GM21717 (cell line): Measurements from ENCODE around the gene TECPR2.

Experiments used
- ATAC-seq: cut with Tn5 transposase; IDR thresholded peaks from one replicate; pipeline ENCODE4 v1.9.1; 2021; ENCODE audit warnings: mild to moderate bottlenecking, moderate library complexity; ENCODE audit not compliant: unreplicated experiment

Gene TECPR2

GRCh38 chr14:102461490-102462338 is 99.0 kb downstream of the TECPR2 start:
- no peak for ATAC-seq

GRCh38 chr14:102462391-102462790 is 99.7 kb downstream of the TECPR2 start:
- ATAC-seq, result no peak

- no peak for ATAC-seq
Measured at GRCh38 chr14:102464006-102464405, 101.3 kb downstream of the TECPR2 start.

GRCh38 chr14:102464846-102465341 is 102.2 kb downstream of the TECPR2 start:
- ATAC-seq, result no peak

- ATAC-seq, result no peak
Measured at GRCh38 chr14:102469261-102469660, 106.5 kb downstream of the TECPR2 start.

GRCh38 chr14:102471921-102472790 is 109.4 kb downstream of the TECPR2 start:
- no peak for ATAC-seq

GRCh38 chr14:102472791-102473150 is 110.0 kb downstream of the TECPR2 start:
- no peak for ATAC-seq

- no peak for ATAC-seq
Measured at GRCh38 chr14:102473559-102473958, 110.8 kb downstream of the TECPR2 start.

- no peak for ATAC-seq
Measured at GRCh38 chr14:102474934-102475333, 112.2 kb downstream of the TECPR2 start.

GRCh38 chr14:102479107-102479506 is 116.4 kb downstream of the TECPR2 start:
- ATAC-seq, result no peak

- no peak for ATAC-seq
Measured at GRCh38 chr14:102479777-102480176, 117.0 kb downstream of the TECPR2 start.

- no peak for ATAC-seq
Measured at GRCh38 chr14:102481371-102481770, 118.6 kb downstream of the TECPR2 start.

GRCh38 chr14:102481791-102482238 is 119.1 kb downstream of the TECPR2 start:
- no peak for ATAC-seq

GRCh38 chr14:102484316-102484715 is 121.6 kb downstream of the TECPR2 start:
- no peak for ATAC-seq

- ATAC-seq, result no peak
Measured at GRCh38 chr14:102485693-102486512, 123.2 kb downstream of the TECPR2 start.

GRCh38 chr14:102486513-102487203 is 123.9 kb downstream of the TECPR2 start:
- ATAC-seq, result no peak

GRCh38 chr14:102487204-102487577 is 124.5 kb downstream of the TECPR2 start:
- ATAC-seq, result no peak

GRCh38 chr14:102490456-102490855 is 127.7 kb downstream of the TECPR2 start:
- ATAC-seq, result no peak

- ATAC-seq, result no peak
Measured at GRCh38 chr14:102491366-102491765, 128.6 kb downstream of the TECPR2 start.
